Hepatocyte (in vitro differentiated cells): ENCODE measurements around the gene SORT1.

Experiments
- EZH2 ChIP-seq: fragments of 200-600 bp; sonication (generic); IDR thresholded peaks from 2 replicates; pipeline ENCODE4 v1.6.1; 2016; ENCODE audit warnings: antibody characterized with exemption, mild to moderate bottlenecking, borderline replicate concordance
- TF ChIP-seq, protein P1 (sequence below): fragments of 200-600 bp; sonication (generic); IDR thresholded peaks from 2 replicates; pipeline ENCODE4 v1.5.1; 2016; ENCODE audit warnings: antibody characterized with exemption, mild to moderate bottlenecking; ENCODE audit not compliant: poor library complexity

DNA sequence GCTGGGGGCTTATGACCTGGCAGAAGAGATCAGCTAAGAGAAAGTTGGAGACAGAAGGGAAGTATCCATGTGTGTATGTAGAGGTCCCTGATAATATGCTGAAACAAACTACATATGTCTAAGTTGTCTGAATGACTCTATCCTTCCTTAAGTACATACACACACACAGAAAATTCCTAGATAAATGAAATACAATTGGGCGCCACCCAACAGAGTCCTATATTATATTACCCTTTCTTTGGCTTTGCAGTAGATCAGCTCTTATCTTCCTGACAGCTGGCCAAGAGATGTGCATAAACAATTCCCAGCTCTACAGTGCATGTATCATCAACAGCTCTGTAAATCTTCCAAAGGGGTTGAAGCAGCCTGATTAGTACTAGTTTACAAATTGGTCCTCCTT lies 40.1 kb downstream of the SORT1 start:
- TF ChIP-seq EZH2 = no peak
- TF ChIP-seq, protein P1, sequence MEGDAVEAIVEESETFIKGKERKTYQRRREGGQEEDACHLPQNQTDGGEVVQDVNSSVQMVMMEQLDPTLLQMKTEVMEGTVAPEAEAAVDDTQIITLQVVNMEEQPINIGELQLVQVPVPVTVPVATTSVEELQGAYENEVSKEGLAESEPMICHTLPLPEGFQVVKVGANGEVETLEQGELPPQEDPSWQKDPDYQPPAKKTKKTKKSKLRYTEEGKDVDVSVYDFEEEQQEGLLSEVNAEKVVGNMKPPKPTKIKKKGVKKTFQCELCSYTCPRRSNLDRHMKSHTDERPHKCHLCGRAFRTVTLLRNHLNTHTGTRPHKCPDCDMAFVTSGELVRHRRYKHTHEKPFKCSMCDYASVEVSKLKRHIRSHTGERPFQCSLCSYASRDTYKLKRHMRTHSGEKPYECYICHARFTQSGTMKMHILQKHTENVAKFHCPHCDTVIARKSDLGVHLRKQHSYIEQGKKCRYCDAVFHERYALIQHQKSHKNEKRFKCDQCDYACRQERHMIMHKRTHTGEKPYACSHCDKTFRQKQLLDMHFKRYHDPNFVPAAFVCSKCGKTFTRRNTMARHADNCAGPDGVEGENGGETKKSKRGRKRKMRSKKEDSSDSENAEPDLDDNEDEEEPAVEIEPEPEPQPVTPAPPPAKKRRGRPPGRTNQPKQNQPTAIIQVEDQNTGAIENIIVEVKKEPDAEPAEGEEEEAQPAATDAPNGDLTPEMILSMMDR = no peak
